ENCODE data around the gene FOXQ1.

Gene FOXQ1, protein sequence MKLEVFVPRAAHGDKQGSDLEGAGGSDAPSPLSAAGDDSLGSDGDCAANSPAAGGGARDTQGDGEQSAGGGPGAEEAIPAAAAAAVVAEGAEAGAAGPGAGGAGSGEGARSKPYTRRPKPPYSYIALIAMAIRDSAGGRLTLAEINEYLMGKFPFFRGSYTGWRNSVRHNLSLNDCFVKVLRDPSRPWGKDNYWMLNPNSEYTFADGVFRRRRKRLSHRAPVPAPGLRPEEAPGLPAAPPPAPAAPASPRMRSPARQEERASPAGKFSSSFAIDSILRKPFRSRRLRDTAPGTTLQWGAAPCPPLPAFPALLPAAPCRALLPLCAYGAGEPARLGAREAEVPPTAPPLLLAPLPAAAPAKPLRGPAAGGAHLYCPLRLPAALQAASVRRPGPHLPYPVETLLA

GRCh38 chr6:1311400-1312202 lies at the start of gene FOXQ1:
FOXQ1 (plus strand) TSS chr6:1312098; CDS start chr6:1312705, 607 bp downstream.
- DNase-seq = peak; percentile 71

- no peak for DNase-seq
Observed at GRCh38 chr6:1262704-1263038, 49.2 kb upstream of the FOXQ1 start.

- no peak for DNase-seq
Observed at GRCh38 chr6:1263039-1263849, 48.7 kb upstream of the FOXQ1 start.

DNA sequence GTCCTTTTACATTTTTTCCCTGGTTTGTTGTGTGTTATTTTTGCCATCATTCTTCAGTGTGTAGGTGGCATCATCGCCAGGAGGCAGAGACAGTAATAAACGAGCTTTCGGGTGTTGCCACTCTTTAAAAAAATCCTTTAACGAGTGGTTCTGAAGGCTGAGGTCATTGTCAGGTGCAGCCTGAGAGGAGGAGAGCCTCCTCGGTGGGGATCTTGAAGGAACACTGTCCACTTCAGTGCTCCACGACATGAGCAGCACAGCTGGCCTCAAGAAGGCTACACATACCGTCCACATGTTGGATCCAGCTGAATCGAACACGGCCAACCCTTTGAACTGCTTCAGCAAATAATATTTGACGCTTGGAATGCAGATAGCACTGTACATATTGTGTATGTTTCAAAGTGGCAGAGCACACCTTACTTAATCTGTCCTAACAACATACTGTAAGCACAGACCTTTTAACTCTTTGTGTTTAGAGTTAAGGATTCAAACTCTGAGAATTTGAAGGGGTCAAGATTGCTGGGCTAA lies 48.0 kb upstream of the FOXQ1 start:
- no peak for DNase-seq

DNA sequence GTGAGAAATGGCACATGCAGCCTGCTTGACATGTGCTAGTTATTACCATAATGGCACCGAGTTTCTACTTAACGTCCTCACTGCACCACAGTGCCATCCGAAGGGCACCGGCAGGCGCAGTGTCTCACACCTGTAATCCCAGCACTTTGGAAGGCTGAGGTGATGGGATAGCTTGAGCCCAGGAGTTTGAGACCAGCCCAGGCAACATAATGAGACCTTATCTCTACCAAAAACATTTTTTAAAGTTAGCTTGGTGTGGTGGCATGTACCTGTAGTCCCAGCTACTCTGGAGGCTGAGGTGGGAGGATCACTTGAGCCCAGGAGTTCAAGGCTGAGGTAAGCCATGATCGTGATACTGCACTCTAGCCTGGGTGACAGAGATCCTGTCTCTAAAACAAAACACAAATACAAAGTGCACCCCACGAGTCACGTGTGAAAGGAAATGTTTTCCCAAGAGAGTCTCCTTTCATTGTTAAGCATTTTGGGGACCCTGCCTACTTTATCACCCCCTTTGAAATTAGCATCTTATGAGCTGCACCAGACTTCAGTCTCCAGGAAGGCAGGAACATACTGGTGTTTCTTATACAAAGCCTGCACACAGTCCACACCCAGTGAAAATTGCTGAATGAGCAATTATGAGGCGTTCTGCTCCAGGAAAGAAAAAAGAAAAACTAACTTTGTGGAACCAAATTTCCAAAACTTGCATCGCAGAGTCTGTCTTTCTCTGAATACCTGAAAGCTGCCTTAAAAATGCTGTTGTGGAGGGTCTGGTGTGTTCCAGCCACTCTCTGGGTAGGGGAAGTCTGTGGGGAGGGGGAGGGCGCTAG lies 47.1 kb upstream of the FOXQ1 start:
- DNase-seq = no peak

DNA sequence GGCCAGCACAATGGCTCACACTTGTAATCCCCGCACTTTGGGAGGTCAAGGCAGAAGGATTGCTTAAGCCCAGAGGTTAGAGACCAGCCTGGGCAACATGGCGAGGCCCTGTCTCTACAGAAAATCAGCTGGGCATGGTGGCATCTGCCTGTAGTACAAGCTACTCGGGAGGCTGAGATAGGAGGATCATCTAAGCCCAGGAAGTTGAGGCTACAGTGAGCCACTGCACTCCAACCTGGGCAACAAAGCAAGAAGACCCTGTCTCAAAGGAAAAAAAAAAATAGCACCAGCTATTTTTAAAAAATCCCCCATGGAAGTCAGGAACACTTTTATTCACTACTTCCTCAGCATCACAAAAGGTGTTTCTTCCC lies 45.2 kb upstream of the FOXQ1 start:
- no peak for DNase-seq

DNA sequence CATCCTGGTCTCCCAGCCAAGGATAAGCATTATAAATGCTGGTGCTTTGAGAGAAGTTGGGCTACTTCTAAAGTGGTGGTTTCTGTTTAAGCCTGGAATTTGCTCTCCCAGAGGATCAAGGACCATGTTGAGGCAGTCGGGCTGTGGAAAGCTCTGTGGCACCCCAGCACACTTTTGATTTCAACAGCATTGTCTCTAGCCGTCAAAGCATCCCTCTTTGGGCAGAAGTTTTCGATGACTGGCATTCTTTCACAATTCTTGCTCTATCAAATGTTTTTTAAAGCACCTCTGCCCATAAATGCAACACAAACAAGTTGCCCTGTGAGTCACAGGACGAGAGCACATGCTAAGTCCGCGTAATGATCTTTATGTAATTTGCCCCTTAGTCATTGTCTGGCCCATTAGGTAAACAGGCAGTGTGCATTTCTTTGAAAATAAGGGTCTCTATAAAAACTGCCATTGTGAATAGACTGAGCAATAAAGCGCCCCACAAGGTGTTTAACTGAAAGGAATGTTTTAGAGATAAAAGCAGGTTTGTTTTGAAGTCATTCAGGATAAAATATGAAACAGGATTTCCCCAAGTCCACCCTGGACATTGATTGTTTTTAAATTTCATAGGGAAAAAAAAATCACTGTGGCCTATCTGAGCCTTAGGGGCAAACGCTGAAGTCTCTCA lies 44.7 kb upstream of the FOXQ1 start:
- DNase-seq = no peak

DNA sequence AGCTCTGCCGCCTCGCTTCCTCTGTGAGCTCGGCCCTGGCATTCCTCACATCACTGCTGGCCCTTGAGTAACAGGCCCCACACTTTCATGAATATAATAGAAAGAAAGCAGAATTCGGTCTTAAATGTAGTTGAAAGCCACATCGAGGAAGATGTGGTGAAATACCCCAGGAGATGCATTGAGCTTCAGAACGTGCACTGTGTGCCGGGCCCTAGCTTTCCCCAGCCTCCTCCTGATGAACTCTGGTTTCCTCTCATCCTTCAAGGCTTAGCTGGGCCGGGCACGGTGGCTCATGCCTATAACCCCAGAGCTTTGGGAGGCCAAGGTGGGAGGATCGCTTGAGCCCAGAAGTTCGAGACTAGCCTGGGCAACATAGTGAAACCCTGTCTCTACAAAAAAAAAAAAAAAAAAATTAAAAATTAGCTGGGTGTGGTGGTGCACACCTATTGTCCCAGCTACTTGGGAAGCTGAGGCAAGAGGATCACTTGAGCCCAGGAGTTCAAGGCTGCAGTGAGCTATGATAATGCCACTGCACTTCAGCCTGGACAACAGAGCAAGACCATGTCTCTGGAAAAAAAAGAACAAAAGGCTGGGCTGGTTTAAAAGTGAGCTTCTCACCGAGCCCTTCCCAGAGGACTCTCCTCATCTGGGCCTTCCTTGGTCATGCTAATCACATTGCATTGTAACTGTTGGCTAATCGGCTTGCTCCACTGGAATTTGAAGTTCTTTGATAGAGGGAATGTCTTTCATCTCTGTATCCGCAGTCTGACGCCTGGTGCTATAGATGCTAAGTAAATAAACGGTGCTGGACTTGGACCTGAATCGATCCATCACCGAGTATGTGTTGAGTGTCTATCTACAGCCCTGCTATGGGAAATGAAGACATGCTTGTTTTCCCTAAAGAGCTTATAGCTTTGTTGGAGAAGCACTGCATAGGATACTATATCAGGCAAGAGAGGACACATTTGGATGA lies 43.8 kb upstream of the FOXQ1 start:
- DNase-seq = no peak

DNA sequence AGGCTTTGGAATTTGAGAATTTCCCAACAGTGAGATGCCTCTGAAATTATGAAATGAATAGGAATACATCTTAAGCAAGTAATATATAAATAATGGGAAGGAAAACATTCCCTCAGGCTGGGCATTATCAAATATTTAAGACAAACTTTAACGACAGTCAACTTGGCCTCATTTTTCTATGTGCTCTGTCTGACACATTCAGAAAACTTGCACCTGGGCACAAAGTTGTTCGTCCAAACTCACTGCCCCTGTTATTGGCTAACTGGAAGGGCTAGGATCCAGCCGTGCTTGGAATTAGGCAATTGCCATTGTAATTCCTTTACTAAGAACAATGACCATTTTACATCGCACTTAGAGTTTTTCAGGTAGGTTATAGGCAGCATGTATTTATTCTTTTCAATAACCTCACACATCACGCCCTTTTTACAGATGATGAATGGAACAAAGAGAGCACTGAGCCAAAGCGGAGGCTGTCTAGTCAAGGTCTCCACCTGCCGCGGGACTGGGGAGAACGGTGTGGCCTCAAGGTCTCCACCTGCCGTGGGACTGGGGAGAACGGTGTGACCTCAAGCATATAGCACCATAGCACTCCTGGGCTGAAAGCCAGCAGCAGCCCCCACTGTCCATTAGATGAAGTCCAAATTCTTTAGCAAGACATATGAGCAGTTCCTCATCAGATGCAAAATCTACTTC lies 40.7 kb upstream of the FOXQ1 start:
- no peak for DNase-seq

GRCh38 chr6:1278061-1278720 lies 33.7 kb upstream of the FOXQ1 start:
- peak; percentile 24 for DNase-seq

DNA sequence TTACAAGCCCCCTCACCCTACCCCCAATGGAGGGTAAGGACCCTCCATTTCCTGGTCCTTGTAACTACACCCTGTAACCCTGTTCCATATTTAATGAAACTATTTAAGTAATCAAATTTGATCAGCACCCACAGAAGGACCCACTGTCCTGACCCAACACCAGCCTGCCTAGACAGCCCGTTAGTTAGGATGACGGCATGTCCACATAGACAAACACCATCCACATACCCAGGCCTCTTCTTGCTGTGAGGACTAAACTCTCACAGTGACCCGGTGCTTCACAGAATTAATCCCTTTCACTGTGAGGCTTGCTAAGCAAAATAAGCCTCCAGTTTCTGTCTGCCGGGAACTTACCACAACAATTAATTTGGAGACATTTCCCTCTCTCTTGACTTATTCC lies 32.8 kb upstream of the FOXQ1 start:
- no peak for DNase-seq

DNA sequence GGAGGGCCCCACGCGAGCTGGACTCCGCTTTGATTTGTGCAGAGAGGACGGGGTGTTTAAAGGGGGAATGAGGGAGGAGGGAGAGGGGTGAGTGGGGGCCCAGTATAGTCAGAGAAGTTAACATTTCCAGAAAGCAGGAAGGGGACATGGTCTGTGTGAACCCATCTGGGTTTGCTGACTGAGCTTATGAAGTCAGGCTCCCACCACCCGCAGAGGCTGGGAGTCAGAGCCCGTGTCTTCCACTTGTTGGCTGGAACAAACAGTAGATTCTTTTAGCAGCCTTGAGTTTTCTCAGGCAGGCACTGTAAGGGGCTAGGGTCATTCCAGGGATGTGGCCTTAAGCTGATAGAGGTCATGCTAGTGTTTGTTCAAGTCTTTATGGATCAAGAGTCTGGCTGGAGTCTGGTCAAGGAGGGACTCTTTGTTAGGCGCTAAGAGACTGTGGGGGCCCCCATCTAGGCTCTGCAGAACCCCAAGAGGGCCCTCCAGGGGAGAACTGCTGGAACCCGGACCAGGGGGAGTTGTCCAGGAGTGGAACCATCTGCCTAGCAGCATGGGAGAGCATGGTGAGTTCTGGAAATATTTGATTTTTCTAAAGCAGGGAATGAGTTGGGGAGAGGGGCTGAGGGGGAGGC lies 31.1 kb upstream of the FOXQ1 start:
- no peak for DNase-seq

- DNase-seq = no peak
Observed at GRCh38 chr6:1281746-1282145, 30.2 kb upstream of the FOXQ1 start.

- DNase-seq = no peak
Observed at GRCh38 chr6:1283501-1283900, 28.4 kb upstream of the FOXQ1 start.

DNA sequence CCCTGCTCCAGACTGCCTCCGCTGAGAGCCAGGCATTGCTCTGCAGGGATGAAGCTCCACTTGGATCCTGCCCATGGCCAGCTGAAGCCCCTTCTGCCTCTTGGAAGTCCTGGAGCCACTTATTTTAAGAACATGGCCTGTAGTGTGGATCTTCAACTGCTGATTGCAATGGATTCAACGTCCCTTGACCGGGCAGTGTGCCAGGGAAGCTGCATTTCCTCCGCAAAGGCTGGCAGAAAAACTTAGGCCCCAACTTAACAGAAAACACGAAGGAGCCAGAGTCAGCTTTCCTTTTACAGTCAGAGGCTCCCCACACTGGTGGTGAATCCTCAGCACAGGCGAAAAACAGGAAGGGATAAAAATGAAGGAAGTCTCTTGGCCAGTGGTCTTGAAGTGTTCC lies 26.3 kb upstream of the FOXQ1 start:
- no peak for DNase-seq

DNA sequence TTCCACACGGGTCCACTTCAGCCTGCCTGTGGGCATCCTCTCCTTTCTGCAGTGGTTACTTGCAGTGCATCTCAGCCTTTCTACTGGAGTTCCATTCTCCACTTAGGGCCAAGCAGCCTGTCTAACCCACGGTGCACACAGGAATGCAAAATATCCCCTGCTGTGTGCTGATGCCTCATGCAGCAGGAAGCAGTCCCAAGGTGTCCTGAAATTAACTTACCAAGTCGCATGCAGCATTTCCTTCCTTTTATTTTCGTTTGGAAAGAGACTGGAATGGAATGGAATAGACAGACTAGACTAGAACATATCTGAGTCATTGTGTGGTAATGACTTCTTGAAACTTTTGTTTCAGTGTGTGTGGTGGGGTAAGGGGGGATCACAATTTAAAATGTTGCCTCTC lies 25.9 kb upstream of the FOXQ1 start:
- DNase-seq = no peak

GRCh38 chr6:1287103-1287591 lies 24.8 kb upstream of the FOXQ1 start:
- no peak for DNase-seq

DNA sequence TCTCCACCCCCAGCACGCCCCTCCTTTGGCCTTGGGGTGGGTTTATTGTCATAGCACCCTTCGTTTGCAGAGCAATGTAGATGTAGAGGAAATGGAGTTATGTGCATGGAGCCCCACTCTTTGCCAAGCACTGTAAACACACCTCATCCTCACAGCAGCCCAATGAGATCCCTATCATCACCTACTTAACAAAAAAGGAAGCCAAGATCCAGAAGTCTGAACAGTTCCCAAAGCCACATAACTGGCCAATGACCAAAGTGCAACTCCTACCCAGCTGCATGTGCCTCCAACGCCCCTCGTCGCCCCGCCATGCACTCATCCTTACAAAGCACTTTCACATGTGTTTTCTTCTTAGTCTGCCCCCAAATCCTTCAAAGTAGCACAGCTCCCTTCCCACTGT lies 21.8 kb upstream of the FOXQ1 start:
- no peak for DNase-seq

- no peak for DNase-seq
Observed at GRCh38 chr6:1290805-1291204, 21.1 kb upstream of the FOXQ1 start.

All from retina (tissue), 1 donor.